T-helper 2 cell (primary cell): Measurements from ENCODE around the gene ATP6V0A1.
"Not testable (repeated sequence)": the region's sequence is repeated elsewhere in the genome, so short reads cannot be mapped to it uniquely, and the experiment has no call there.

ENCODE experiments used
- DNase-seq, 5 experiments: peaks; one replicate each; pipeline versions ENCODE4 v3.0.0 to v3.0.0-alpha.2; 2012 to 2022

ATP6V0A1 gene

DNA sequence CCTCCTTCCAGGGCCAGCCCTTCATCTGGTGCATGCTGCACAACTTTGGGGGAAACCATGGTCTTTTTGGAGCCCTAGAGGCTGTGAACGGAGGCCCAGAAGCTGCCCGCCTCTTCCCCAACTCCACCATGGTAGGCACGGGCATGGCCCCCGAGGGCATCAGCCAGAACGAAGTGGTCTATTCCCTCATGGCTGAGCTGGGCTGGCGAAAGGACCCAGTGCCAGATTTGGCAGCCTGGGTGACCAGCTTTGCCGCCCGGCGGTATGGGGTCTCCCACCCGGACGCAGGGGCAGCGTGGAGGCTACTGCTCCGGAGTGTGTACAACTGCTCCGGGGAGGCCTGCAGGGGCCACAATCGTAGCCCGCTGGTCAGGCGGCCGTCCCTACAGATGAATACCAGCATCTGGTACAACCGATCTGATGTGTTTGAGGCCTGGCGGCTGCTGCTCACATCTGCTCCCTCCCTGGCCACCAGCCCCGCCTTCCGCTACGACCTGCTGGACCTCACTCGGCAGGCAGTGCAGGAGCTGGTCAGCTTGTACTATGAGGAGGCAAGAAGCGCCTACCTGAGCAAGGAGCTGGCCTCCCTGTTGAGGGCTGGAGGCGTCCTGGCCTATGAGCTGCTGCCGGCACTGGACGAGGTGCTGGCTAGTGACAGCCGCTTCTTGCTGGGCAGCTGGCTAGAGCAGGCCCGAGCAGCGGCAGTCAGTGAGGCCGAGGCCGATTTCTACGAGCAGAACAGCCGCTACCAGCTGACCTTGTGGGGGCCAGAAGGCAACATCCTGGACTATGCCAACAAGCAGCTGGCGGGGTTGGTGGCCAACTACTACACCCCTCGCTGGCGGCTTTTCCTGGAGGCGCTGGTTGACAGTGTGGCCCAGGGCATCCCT lies 84.8 kb downstream of the ATP6V0A1 start:
- DNase-seq, result no peak

DNA sequence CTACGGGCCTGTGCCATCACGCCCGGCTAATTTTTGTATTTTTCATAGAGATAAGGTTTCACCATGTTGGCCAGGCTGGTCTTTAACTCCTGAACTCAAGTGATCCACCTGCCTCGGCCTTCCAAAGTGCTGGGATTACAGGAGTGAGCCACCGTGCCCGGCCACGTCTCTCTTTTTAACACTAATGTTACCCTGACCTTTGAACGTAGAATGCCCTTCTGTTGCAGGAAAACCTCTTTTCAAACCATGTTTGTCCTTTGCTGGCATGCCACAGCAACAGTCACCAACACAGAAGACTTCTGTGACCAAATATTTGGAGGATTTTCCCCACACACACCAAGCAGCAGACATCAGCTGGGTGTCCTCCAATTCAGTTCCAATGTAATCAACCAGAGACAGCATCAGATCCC lies 86.2 kb downstream of the ATP6V0A1 start:
- DNase-seq, result no peak

DNA sequence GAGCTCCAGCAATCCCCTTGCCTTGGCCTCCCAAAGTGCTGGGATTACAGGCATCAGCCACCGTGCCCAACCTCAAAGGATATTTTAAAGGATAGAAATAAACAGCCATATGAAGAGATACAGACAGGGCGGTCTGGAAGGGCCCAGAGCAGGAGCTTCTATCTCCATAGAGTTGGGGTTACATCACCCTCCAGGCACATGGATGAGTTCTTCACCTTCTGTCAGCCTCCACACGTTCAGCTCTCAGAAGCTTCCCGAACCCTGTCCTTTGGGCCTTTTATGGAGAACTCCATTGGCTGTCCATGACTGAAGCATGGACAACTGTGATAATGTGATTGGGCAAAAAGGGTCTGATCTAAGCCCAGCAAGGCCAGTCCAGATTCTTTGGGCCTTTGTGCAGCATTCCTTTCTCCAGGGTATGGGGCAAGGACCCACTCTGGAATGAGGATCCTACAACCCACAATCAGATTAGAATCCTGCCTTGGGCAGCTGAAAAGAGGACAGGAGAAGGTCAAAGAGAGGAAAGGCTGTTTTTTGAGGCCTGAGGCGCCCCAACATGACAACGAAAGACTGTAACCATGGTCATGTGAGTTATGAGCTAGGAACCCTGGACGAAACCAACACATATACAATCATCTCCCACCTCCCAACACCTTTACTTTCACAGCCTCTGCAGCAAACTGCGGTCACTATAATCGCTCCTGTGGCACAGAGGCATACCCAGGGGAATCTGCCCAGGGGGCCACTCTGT lies 87.3 kb downstream of the ATP6V0A1 start:
- DNase-seq, result not testable (repeated sequence)

DNA sequence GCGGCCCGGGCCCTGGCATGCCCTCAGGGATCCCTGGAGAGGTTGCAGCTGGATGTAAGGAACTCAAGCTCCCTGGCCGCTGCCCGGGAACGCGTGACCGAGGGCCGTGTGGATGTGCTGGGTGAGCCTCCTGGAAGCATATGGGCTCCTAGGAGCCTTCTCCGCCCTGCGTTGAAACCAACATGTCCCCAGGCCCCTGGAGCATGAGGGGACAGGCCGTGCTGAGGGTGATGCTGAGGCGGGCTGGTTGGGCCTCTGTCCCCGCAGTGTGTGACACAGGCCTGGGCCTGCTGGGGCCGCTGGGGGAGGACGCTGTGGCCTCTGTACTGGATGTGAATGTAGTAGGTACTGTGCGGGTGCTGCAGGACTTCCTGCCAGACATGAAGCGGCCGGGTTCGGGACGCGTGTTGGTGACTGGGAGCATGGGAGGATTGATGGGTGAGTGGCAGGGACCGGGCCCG lies 88.4 kb downstream of the ATP6V0A1 start:
- no peak for DNase-seq

DNA sequence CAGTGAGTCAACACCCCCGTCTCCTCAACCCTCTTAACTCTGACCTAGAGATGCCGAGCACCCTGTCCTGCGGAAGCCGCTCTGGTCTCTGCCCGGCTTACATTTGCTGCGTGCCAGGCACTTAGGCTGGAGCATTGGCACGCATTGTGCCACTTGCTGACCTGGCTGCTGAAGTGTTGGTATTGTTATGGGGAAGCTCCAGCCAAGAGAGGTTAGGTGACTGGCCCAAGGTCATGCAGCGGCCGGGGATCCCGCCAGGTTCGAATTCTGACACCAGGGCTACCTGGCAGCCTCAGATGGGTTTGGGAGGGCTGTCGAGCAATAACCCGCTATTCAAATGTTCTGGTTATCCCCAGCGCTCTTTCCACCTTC lies 89.0 kb downstream of the ATP6V0A1 start:
- no peak for DNase-seq

DNA sequence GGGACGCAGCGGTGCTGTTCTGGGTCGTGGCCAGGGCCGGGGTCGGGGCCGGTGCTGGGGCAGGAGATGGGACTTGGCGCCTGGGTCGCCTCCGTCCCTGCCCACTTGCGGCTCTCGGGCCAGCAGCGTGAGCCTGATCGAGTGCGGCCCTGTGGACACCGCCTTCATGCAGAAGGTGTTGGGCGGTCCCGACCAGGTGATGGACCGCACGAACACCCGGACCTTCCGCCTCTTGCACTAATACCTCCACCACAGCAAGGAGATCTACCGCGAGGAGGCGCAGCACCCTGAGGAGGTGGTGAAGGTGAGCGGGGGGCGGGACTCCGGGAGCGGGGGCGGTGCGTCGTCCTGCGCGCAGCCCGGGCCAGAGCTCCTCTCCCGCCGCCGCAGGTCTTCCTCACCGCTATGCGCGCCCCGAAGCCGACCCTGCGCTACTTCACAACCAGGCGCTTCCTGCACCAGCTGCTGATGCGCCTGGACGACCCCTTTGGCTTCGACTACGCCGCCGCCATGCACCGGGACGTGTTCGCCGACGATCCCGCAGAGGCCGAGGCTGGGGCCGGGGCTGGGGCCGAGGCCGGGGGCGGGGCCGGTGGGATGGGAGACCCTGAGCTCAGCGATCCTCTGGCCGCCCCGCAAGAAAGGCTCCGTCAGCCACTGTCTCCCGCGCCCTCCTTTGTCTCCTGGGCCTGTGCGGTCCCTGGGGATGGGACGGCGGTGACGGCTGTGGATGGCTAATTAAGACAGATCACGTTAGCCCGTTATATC lies 89.6 kb downstream of the ATP6V0A1 start:
- peak; percentile 53 to 78 (median 61) for DNase-seq

DNA sequence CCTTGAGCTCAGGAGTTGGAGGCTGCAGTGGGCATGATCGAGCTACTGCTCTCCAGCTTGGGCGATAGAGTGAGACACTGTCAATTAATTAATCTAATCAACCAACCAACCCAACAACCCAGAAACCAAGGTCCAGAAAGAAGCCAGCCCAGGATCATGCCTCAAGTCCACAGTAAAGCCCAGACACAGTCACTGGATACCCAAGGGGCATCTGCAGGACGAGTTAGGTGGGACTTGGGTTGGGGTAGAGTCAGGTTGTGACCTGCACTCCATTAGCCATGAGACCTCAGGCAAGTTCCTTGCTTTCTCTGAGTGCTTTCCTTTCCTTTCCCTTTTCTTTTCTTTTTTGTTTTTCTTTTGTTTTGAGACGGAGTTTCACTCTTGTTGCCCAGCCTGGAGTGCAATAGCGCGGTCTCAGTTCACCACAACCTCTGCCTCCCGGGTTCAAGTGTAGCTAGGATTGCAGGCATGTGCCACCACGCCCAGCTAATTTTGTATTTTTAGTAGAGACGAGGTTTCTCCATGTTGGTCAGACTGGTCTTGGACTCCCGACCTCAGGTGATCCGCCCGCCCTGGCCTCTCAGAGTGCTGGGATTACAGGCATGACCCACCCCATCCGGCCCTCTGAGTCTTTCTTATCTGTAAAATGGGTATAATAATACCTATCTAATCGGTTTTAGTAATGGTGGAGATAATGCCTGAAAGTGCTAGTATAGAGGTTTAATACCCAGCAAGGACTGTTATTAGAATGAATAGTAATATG lies 90.5 kb downstream of the ATP6V0A1 start:
- no peak for DNase-seq

DNA sequence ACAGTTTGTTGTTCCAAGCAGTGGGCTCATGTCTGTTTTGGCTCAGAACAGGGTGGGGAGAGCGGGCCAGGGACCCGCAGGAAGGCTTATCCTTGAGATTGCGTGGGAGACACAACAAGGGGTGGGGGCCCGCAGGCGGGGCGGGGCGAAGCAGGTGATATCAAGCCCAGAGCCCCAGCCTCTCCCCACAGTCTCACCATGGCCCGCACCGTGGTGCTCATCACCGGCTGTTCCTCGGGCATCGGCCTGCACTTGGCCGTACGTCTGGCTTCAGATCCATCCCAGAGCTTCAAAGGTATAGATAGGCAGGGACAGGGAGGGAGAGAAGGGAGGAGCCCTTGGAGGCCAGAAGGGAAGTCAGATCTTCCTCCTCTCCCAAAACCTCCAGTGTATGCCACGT lies 94.1 kb downstream of the ATP6V0A1 start, which contains the start of gene HSD17B1:
TSS of gene HSD17B1 (plus strand) at position 188 of the 400 bp plus-strand sequence. CDS start at position 199, 11 bp downstream.
- not testable (repeated sequence) for DNase-seq

DNA sequence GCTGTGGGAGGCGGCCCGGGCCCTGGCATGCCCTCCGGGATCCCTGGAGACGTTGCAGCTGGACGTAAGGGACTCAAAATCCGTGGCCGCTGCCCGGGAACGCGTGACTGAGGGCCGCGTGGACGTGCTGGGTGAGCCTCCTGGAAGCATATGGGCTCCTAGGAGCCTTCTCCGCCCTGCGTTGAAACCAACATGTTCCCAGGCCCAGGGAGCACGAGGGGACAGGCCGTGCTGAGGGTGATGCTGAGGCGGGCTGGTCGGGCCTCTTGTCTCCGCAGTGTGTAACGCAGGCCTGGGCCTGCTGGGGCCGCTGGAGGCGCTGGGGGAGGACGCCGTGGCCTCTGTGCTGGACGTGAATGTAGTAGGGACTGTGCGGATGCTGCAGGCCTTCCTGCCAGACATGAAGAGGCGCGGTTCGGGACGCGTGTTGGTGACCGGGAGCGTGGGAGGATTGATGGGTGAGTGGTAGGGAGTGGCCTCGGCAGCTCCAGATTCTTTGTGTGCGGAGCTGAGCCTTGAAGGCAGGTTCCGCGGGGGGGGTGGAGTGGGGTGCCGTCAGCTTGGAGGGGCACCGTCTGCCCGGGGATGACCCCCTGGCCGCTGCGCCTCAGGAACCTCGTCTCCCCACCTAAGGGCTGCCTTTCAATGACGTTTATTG lies 94.6 kb downstream of the ATP6V0A1 start:
- DNase-seq, result no peak

DNA sequence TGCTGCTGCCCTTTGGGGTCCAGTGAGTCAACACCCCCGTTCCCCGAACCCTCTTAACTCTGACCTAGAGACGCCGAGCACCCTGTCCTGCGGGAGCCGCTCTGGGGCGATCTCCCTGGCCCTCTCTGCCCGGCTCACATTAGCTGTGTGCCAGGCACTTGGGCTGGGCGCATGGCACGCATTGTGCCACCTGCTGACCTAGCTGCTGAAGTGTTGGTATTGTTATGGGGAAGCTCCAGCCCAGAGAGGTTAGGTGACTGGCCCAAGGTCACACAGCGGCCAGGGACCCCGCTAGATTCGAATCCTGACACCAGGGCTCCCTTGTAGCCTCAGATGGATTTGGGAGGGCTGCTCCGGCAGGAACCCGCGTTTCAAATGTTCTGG lies 95.2 kb downstream of the ATP6V0A1 start:
- peak in 1 of 5 experiments; percentile 52 for DNase-seq

DNA sequence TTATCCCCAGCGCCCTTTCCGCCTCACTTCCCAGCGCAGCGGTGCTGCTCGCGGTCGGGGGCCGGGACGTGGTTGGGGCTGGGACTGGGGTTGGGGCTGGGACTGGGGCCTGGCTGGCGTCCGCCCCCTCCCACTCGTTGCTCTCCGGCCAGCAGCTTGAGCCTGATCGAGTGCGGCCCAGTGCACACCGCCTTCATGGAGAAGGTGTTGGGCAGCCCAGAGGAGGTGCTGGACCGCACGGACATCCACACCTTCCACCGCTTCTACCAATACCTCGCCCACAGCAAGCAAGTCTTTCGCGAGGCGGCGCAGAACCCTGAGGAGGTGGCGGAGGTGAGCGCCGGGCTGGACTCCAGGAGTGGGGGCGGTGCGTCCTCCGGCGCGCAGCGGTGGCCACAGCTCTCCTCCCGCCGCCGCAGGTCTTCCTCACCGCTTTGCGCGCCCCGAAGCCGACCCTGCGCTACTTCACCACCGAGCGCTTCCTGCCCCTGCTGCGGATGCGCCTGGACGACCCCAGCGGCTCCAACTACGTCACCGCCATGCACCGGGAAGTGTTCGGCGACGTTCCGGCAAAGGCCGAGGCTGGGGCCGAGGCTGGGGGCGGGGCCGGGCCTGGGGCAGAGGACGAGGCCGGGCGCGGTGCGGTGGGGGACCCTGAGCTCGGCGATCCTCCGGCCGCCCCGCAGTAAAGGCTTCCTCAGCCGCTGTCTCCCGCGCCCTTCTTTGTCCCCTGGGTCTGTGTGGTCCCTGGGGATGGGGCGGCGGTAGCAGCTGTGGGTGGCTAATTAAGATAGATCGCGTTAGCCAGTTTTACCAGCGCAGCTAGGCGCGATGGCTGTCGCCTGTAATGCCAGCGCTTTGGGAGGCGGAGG lies 95.8 kb downstream of the ATP6V0A1 start:
- DNase-seq, result peak; percentile 43 to 87 (median 62)

DNA sequence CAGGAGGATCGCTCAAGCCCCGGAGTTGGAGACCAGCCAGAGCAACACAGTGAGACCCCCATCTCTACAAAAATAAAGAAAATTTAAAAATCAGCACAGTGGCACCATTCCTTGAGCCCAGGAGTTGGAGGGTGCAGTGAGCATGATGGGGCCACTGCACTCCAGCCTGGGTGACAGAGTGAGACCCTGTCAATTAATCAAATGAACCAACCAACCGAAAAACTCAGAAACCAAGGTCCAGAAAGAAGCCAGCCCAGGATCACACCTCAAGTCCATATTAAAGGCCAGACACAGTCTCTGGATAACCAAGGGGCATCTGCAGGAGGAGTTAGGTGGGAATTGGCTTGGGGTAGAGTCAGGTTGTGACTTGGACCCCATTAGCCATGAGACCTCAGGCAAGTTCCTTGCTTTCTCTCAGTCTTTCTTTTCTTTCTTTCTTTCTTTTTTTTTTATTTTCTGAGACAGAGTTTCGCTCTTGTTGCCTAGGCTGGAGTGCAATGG lies 96.5 kb downstream of the ATP6V0A1 start:
- no peak for DNase-seq

DNA sequence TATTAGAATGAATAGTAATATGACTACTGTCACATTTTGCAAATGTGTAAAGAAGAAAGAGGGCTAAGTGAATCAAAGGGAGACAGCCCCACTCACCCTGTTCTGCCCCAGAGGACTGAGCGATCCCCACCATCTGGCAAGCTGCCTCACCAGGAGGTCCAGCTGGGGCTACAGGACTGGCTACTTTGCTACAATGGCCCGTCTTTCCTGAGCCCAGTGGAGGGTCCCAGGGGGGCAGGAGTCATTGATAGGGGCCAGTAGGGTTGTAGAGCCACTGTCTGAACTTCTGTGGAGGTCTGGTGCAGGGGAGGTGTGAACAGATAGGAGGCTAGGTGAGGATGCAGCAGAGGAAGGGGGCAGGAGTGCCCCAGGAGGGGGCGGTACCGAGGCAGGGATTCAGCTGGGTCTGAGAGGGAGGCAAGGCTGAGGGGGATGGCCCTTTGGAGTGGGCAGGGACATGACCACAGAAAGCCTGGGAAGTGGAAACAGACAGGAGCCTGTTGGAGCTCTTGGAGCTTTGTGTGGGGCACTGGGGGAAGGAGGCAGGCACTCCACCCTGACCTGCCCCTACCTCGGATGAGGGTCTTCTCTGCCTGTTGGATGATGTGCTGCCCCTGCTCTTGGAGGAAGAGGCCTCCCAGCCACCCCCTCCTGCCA lies 97.4 kb downstream of the ATP6V0A1 start:
- not testable (repeated sequence) for DNase-seq

DNA sequence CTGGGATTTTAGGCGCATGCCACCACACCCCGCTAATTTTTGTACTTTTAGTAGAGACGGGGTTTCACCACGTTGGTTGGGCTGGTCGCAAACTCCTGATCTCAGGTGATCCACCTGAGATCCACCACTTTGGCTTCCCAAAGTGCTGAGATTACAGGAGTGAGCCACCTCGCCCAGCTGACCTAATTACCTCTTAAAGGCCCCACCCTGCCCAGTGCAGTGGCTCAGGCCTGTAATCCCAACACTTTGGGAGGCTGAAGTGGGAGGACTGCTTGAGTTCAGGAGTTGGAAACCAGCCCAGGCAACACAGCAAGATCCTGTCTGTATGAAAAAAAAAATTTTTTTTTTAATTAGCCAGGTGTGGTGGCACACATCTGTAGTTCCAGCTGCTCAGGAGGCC lies 100.4 kb downstream of the ATP6V0A1 start:
- no peak for DNase-seq

DNA sequence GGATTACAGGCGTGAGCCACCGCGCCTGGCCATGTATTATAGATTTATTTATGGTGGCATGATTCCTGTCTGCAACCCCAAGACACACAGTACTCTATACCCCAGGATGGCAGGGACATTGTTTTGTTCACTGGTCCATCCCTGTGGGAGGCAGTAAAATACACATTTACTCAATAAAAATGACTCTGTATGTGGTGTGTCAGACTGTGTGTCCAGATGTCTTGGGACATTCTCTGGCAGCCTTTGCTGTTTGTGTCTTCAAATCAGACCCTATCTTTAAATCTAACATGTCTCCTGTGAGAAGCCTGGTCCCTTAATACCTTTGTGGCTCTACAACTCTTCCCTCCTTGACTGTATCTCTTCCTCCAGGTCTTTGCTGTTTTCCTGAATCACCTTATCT lies 101.6 kb downstream of the ATP6V0A1 start:
- DNase-seq, result no peak

DNA sequence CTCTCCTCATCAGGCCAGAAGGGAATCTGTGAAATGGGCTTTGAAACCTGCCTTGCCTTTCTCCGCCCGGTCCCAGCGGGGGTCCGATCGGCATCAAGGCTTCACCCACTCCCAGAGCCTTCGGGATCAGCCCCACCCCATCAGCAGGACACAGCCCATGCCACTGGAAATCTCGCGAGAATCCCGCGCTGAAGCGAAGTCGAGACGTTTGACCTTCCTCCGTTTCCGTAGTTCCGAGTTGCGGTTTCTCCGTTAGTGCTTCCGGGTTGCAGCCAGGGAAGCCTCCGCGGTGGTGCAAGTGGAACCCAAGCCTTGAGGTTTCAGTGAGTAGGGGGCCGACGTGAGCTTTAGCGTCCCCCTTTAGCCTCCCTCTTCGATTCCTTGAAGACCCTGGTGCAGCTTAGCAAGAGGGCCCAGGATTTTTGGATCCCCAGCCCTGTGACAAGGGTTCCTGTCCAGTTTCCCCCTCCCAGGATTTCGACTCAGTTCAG lies 103.3 kb downstream of the ATP6V0A1 start, which contains the start of gene COASY:
TSS of gene COASY (plus strand) at position 252 of the 491 bp plus-strand sequence. CDS start 475 bp downstream, outside the sequence.
- DNase-seq, result peak; percentile 70 to 97 (median 85)

DNA sequence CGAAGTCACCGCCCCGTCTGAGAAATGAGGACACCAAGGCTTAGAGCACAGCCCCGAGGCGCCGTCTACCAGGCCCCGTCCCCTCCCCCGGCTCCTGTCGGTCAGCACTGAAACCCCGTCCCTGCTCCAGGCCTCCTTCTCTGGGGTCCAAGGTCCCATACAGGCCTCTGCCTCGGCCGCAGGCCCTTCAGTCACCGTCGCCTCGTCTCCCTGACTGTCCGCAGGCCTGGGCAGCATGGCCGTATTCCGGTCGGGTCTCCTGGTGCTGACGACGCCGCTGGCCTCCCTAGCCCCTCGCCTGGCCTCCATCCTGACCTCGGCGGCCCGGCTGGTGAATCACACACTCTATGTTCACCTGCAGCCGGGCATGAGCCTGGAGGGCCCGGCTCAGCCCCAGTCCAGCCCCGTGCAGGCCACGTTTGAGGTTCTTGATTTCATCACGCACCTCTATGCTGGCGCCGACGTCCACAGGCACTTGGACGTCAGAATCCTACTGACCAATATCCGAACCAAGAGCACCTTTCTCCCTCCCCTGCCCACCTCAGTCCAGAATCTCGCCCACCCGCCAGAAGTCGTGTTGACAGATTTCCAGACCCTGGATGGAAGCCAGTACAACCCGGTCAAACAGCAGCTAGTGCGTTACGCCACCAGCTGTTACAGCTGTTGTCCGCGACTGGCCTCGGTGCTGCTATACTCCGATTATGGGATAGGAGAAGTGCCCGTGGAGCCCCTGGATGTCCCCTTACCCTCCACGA lies 103.9 kb downstream of the ATP6V0A1 start:
- no peak for DNase-seq

DNA sequence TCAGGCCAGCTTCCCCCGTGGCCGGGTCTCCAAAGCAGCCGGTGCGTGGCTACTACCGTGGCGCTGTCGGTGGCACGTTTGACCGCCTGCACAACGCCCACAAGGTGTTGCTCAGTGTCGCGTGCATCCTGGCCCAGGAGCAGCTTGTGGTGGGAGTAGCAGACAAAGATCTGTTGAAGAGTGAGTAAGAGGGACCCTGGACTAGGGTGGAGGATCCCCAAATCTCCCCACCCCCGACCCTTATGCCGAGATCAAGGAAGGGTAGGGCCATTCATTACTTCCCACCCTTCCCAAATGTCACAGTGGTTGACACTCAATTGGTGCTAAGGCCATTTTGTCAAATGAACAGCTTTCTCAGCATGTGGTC lies 104.4 kb downstream of the ATP6V0A1 start:
- DNase-seq, result no peak

DNA sequence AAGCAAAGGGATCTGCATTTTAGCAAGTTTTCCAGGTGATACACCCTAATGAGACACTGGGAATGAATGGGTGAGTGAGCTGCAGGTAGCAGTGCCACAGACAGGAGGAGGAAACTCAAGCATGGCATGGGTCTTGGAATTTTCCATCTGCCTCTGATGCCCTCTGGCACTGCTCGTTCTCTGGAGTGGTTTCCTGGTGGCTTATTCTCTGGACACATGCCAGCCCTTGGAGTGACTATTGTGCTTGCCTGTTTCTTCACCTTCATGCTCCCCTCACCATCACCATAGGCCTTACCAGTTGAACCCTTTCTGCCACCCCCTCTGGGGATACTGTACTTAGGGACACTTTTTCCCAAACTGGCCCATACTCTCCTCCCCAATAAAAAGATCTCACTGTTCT lies 104.9 kb downstream of the ATP6V0A1 start:
- DNase-seq, result no peak
